ENCODE results near the gene MST1R.

DNA sequence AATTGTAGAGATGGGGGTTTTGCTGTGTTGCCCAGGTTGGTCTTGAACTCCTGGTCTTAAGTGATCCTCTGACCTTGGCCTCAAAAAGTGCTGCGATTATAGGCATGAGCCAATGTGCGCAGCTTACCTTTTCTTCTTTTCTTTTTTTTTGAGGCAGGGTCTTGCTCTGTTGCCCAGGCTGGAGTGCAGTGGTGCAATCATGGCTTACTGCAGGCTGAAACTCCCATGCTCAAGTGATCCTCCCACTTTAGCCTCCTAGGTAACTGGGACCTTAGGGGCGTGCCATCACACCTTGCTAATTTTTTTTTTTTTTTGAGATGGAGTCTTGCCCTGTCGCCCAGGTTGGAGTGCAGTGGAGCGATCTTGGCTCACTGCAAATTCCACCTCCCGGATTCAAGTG lies 49.3 kb upstream of the MST1R start:
- TF ChIP-seq CTCF (IDR thresholded peaks at IDR 0.05; ENCODE audit: borderline replicate concordance, extremely low read depth, low read length, poor library complexity, severe bottlenecking) (no peak), EZH2 (IDR thresholded peaks at IDR 0.05; ENCODE audit: borderline replicate concordance, low read depth, low read length, severe bottlenecking) (no peak)
